Esophagus squamous epithelium (tissue), 4 donors: ENCODE measurements around the gene FOXJ2.

Source experiments
- CTCF ChIP-seq, 6 experiments: fragments of 450-650 bp in 4 of 6; fragments of 200-600 bp in 2 of 6; sonication (generic) in 2 of 6; IDR thresholded peaks; one replicate each; pipeline ENCODE4 v1.5.1; 2016 to 2019; ENCODE audit warnings: antibody characterized with exemption in 6 of 6, mild to moderate bottlenecking in 4 of 6, moderate library complexity in 4 of 6
- POLR2A ChIP-seq, 4 donors: fragments of 450-650 bp; IDR thresholded peaks; one replicate each; pipeline ENCODE4 v1.6.1; 2017; ENCODE audit warnings: antibody characterized with exemption in 4 of 4, mild to moderate bottlenecking in 4 of 4, moderate library complexity in 3 of 4

DNA sequence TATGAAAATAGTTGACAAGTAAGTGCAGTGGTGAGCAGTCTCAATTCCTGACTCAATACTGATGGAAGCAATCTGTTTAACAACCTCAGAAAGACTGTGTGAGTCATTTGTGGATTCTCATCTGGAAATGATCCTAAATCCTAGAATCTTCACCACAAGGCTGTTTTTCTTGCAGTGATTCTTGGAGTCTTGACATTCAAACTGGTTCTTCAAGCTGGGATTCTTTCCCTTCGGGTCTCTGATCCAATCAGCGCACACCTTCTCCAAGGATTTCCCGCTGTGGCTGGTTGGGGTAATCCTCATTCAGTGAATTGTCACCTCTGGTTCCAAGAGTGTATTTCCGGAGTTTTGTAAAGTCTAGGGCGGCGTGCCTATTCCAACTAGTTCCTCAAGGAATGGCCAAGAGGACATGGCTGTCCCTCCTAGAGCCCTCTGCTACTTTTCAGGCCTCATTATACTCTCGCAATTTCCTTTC lies 37.7 kb upstream of the FOXJ2 start:
- no peak for TF ChIP-seq CTCF (IDR thresholded peaks at IDR 0.05)
- TF ChIP-seq POLR2A (IDR thresholded peaks at IDR 0.05) = no peak
